GM21529 (cell line): ENCODE measurements around the gene GGTLC1.
"Not testable (repeated sequence)": the region's sequence is repeated elsewhere in the genome, so short reads cannot be mapped to it uniquely, and the experiment has no call there.

Experiments used
- ATAC-seq: cut with Tn5 transposase; IDR thresholded peaks from one replicate; pipeline ENCODE4 v1.9.1; 2021; ENCODE audit not compliant: unreplicated experiment

The GGTLC1 gene

DNA sequence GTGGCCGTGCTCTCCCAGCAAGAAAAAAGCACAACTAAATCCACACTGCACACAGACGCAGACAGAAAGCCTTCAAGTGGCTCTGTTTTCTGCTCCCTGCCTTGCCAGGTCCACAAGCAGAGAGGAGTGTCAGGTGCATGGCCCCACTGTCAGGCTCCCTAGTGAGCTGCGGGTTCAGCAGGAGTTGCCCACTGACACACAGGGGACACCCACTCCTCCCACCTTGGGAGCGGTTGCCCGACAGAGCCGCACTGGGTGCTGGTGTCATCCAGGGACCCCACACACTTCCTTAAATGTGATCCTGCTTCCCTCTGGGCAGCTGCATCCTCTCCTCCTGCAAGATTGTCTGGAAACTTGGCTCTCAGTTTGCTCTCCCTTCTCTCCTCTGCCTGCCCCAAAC is 6.7 kb upstream of the GGTLC1 start:
- not testable (repeated sequence) for ATAC-seq

- ATAC-seq: not testable (repeated sequence)
Measured at GRCh38 chr20:23994001-23994633, 5.5 kb upstream of the GGTLC1 start.

GRCh38 chr20:23993440-23993839 is 4.9 kb upstream of the GGTLC1 start:
- ATAC-seq: not testable (repeated sequence)

DNA sequence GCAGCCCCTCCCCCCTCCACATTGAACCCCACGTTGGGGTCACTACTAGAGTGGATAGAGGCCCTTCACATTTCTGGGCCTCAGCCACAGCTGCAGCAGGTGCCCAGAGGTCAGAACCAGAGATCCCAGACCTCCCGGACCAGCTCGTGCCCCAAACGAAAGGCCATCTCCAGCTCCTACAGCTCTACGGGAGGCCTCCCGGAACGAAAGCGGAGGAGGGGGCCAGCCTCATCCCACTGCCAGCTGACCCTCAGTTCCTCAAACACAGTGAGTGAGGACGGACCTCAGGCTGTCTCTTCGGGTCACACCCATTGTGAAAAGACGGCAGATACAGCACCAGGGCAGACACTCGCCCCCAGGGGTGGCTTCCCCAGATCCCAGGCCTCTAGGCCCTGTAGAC is 1.7 kb upstream of the GGTLC1 start:
- not testable (repeated sequence) for ATAC-seq

- not testable (repeated sequence) for ATAC-seq
Measured at GRCh38 chr20:23988966-23989365, 387 bp upstream of the GGTLC1 start.

DNA sequence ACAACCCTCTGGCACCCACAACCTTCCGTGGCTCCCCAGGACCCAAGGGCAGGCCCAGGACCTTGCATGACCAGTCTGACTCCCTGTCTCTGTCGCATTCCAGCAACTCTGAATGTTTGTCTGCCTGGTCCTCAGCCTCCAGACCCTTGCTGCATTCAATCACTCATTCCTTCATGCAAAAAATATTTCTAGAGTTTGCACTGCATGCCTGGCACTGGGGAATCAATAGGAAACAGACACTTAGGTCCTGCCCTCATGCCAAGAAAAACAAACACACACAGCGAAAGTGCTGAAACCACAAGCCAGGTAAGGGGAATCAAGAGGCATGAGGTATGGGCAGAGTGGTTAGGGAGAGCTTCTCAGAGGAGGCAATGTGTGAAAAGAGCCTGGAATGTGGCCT is 1.9 kb downstream of the GGTLC1 start:
- ATAC-seq: not testable (repeated sequence)

DNA sequence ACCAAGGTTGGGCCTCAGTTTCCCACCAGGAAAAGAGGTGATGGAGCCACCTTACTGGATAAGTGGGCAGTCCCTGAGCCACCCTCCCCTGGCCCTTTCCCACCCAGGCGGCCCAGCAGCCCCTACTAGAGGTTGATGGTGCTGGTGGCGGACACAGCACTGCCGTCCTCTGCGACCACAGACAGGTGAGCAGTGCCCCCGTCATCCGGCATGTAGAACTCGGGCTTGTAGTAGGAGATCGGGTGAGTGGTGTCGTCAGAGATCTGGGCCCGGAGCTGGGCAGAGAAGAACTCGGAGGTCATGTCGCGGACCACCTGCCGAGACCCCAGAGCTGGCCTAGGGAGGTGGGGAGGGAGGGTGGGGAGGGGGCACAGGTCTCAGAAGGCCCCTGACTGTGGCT is 2.3 kb downstream of the GGTLC1 start:
- not testable (repeated sequence) for ATAC-seq

GRCh38 chr20:23985790-23986225 is 2.8 kb downstream of the GGTLC1 start:
- ATAC-seq: not testable (repeated sequence)

GRCh38 chr20:23985066-23985789 is 3.4 kb downstream of the GGTLC1 start:
- not testable (repeated sequence) for ATAC-seq

DNA sequence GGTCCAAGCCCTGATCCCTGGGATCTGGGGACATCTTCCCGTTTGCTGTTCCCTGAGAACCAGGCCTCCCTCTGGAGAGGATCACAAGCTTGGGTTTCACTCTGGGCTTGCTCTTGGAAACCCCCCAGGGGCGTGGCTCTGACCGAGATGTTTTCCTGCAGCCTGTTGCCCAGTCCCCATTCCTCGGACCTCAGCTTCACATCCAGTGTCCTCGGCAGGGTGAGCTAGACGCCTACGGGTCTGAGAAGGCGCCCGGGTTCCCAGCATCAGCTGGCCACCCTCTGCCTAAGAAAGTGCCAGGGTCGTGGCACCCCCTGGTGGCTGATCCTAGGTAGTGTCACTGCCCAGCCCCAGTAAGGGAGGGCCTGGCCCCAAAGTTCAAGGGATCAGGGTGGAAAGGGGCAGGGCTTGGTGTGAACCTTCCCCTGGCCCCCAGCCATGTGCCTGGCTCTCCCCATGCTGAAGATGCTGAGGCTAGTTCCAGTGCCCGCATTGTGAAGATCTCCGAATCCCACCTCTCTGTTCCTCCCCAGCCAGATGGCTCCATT is 4.0 kb downstream of the GGTLC1 start:
- ATAC-seq: not testable (repeated sequence)

DNA sequence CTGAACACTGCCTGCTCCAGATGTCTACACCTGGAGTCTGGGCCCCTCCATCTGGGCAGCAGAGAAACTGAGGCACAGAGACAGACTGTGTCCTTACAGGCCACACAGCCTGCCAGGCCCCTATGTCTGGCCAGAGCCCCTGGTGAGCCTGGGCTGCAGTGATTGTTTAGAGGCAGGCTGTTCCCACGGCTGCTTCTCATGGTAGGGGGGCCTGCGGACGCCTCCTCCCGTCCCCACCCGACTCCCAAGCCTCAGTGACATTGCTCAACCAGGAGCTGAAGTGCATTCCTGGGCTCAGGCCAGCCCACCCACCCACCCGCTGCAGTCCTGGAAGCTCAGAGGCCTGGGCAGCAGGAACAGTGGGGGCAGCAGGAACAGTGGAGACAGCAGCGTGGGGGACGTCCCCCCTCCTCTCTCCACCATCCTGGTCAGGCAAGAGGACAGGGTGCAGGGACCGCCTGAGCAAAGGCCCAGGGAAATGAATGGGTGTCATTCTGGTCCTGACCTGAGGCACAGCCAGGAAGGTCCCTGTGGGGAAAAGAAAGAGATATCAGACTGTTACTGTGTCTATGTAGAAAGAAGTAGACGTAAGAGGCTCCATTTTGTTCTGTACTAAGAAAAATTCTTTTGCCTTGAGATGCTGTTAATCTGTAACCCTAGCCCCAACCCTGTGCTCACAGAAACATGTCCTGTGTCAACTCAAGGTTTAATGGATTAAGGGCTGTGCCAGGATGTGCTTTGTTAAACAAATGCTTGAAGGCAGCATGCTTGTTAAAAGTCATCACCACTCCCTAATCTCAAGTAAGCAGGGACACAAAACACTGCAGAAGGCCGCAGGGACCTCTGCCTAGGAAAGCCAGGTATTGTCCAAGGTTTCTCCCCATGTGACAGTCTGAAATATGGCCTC is 6.2 kb downstream of the GGTLC1 start:
- ATAC-seq: not testable (repeated sequence)

- not testable (repeated sequence) for ATAC-seq
Measured at GRCh38 chr20:23981526-23981925, 7.1 kb downstream of the GGTLC1 start.

- not testable (repeated sequence) for ATAC-seq
Measured at GRCh38 chr20:23981014-23981413, 7.6 kb downstream of the GGTLC1 start.

- ATAC-seq: not testable (repeated sequence)
Measured at GRCh38 chr20:23979899-23980811, 8.4 kb downstream of the GGTLC1 start.

DNA sequence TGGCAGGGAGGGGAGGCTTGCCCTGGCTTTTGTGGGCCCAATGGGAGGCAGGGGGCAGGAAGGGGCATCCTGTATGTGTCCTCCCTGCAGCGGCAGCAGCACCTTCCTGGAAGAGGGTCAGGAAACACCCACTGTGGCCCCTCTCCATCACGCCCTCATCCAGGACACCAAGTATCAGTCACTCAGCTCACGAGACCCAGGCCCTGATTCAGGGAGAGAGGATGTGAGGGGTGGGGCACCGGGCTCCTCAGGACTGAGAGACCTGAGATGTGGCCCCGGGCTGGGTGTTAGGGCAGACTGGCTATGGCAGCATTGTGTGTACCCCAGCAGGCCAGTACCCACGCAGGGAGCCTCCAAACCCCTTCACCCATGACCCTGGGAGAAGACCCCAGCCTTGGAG is 9.2 kb downstream of the GGTLC1 start:
- ATAC-seq: not testable (repeated sequence)

DNA sequence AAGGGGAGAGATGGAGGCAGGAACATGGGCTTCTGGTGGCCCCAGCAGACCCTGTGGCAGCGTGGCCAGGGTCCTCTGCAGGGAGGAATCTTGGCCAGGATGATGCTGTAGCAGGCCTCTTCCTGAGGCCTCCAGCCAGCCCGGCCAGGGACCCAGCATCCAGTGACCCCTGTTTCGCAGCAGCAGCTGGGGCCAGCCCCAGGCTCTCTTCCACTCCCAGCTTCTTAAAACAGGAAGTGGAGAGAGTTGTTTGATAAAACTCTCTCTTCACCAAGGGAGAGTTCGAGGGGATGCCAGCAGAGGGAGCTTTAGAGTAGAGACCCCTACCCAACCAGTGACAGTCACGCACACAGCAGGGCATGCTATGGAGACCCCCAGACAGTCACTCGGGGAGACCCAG is 10.1 kb downstream of the GGTLC1 start:
- not testable (repeated sequence) for ATAC-seq

GRCh38 chr20:23974966-23975365 is 13.6 kb downstream of the GGTLC1 start:
- no peak for ATAC-seq

DNA sequence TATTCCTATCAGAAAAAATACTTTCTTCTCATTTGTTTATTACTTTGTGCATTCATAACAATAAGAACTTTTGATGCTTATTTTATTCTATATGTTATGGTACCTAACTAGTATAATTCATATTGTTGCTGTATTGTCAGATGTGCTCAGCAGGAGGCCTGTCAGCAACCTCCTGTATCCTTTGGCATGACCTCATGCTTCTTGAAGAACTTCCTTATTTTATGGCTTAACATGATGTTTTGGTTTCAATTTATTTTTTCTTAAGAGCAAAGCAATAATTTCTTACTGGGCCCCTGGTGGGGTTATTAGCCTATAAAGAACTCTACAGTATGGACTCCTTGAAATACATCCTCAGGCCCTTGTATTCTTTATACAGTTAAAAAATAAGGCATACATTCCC is 17.3 kb downstream of the GGTLC1 start:
- ATAC-seq: no peak

- no peak for ATAC-seq
Measured at GRCh38 chr20:23970049-23970448, 18.5 kb downstream of the GGTLC1 start.

- no peak for ATAC-seq
Measured at GRCh38 chr20:23967616-23967979, 21.0 kb downstream of the GGTLC1 start.
